Measurements from ENCODE around the gene FHIT.

FHIT gene

GRCh38 chr3:60013241-60013640 is 1238.0 kb downstream of the FHIT start:
- no peak for DNase-seq

GRCh38 chr3:60011218-60011617 is 1240.0 kb downstream of the FHIT start:
- no peak for DNase-seq

GRCh38 chr3:60010781-60011180 is 1240.5 kb downstream of the FHIT start:
- DNase-seq, result peak; percentile 35

GRCh38 chr3:60009931-60010478 is 1241.2 kb downstream of the FHIT start:
- DNase-seq, result no peak

- no peak for DNase-seq
These were observed 1249.9 kb downstream of the FHIT start for GRCh38 chr3:60001369-60001768.

GRCh38 chr3:60000311-60001105 is 1250.7 kb downstream of the FHIT start:
- DNase-seq, result no peak

- DNase-seq, result no peak
These were observed 1253.2 kb downstream of the FHIT start for GRCh38 chr3:59998058-59998457.

GRCh38 chr3:59997583-59997982 is 1253.7 kb downstream of the FHIT start:
- no peak for DNase-seq

- no peak for DNase-seq
These were observed 1255.2 kb downstream of the FHIT start for GRCh38 chr3:59996056-59996455.

GRCh38 chr3:59995563-59995962 is 1255.7 kb downstream of the FHIT start:
- DNase-seq, result no peak

- no peak for DNase-seq
These were observed 1256.4 kb downstream of the FHIT start for GRCh38 chr3:59994732-59995304.

GRCh38 chr3:59992578-59992977 is 1258.7 kb downstream of the FHIT start:
- DNase-seq, result no peak

GRCh38 chr3:59990915-59991314 is 1260.3 kb downstream of the FHIT start:
- DNase-seq, result no peak

- no peak for DNase-seq
These were observed 1268.7 kb downstream of the FHIT start for GRCh38 chr3:59982510-59982909.

GRCh38 chr3:59981377-59981776 is 1269.9 kb downstream of the FHIT start:
- DNase-seq, result no peak

GRCh38 chr3:59980576-59980975 is 1270.7 kb downstream of the FHIT start:
- no peak for DNase-seq

- DNase-seq, result no peak
These were observed 1271.7 kb downstream of the FHIT start for GRCh38 chr3:59979542-59979941.

- no peak for DNase-seq
These were observed 1272.3 kb downstream of the FHIT start for GRCh38 chr3:59978979-59979378.

GRCh38 chr3:59970796-59971195 is 1280.5 kb downstream of the FHIT start:
- DNase-seq, result no peak

GRCh38 chr3:59970376-59970775 is 1280.9 kb downstream of the FHIT start:
- DNase-seq, result no peak

GRCh38 chr3:59968513-59969045 is 1282.7 kb downstream of the FHIT start:
- DNase-seq, result no peak

GRCh38 chr3:59963676-59964075 is 1287.6 kb downstream of the FHIT start:
- no peak for DNase-seq

GRCh38 chr3:59957150-59957549 is 1294.1 kb downstream of the FHIT start:
- DNase-seq, result no peak

GRCh38 chr3:59953104-59953503 is 1298.1 kb downstream of the FHIT start:
- no peak for DNase-seq
